Glomerular endothelial cell (primary cell): ENCODE results near the gene ITGB2. TPM values are rescaled to one million over a fixed set of nuclear protein-coding genes. Genes with fewer than 3 reads are reported as not detected.

Source experiments
- DNase-seq: peaks from one replicate; pipeline ENCODE4 v3.0.0-alpha.2; 2011; ENCODE audit warnings: low read depth, low spot score; ENCODE audit errors: extremely low read depth
- total RNA-seq: library from RNA; depleted of rRNA; stranded (reverse); fragments of >200 nt; gene quantifications from 2 replicates; pipeline ENCODE4 v1.2.3, GENCODE V29; 2015

Gene ITGB2
- total RNA-seq, 1 donor from 2014 or later = 0.93 TPM

DNA sequence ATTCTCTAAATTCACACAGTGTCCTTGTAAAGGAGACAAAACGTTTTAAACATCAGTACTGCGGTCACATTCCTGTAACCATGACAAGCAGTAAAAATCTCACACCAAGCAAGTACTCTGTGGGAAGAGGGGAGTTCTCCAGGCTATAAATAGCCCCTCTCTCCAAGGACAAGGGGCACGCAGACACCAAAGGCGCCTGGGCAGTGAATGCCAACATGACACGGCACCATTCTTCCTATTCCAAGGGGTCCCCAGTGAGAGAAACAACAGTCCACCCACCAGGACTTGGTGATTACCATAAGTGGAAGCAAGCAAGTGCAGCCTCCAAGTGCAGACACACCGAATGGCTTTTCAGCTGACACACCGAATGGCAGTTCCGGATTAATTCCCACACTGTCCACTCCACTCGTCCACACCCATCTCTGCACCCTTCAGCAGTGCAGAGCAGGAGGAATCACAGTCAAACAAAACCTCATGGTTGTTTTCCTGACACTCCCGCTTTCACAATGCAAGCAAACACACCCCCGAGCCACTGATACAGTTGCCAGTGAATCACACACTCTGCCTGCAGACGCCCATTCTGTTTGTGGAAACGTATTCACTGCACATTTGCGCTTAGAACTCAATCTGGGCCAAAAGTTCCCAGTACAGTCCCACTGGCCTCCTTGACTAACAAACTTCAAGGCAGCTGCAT is 49.0 kb downstream of the ITGB2 start:
- DNase-seq = no peak

GRCh38 chr21:44870748-44871495 is 49.8 kb downstream of the ITGB2 start:
- no peak for DNase-seq

DNA sequence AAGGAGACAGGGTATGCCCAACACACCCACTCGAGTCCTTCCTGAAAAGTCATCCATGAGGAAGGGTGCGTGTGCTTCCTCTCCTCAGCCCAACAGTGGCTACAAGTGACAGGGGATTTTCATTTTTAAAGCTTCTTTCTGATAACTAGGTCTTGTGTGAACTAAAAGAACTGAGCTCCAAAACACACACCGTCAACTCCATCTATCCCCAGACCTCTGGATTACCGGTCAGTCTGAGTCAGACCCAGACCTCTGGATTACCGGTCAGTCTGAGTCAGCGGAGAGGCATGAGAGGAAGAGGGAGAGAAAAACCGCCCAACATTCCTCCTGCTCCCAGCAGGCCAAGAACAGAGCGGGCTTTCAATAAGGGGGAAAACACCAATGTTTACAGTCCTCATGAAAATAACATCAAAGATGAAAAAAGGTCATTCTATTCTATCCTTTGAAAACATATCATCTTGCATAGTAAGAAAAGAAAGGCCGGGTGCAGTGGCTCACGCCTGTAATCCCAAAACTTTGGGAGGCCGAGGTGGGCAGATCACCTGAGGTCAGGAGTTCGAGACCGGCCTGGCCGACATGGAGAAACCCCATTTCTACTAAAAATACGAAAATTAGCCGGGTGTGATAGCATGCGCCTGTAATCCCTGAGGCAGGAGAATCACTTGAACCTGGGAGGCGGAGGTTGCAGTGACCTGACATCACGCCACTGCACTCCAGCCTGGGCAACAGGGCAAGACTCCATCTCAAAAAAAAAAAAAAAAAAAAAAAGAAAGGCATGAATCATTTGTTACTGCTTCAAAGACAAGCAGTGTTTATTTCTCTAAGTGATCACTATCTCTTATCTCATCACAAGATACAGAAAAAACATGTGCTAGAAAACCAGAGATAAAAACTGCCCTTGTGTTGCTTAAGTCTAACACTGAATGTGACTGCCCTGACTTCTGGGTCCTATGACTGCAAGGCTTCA is 50.6 kb downstream of the ITGB2 start:
- DNase-seq = peak; percentile 81

GRCh38 chr21:44868707-44869106 is 52.0 kb downstream of the ITGB2 start:
- DNase-seq = no peak

DNA sequence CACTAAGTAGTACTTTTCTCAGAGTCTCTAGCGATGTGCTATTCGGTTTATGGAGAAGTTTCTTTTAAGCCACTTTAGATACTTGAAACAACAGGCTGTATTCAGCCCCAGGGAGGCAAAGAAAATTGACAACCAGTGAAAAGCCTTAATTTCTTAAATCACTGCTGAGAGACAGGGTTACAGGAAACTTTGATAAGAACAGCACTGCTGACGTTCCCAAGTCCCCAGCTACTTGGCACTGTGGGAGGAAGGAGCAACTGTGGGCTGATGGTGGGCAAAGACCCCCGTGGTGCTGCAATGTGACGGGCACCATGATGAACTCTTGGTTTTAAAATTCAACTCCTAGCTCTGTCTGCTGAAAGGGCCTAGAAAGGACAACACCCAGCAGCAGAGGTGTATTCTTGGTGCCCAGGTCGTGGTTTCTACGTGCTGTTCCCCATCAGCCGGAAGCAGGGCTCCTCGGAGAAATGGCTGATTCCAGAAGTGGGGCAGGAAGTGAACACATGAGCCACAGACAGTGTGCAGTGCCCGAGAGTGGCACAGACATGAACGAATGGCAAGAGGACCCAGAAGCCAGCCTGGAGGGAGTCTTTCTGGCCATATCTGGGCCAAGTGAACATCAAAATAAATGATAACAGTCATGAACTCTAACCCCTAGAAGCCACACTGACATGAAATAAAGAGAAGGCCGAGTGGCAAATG is 52.5 kb downstream of the ITGB2 start:
- no peak for DNase-seq

DNA sequence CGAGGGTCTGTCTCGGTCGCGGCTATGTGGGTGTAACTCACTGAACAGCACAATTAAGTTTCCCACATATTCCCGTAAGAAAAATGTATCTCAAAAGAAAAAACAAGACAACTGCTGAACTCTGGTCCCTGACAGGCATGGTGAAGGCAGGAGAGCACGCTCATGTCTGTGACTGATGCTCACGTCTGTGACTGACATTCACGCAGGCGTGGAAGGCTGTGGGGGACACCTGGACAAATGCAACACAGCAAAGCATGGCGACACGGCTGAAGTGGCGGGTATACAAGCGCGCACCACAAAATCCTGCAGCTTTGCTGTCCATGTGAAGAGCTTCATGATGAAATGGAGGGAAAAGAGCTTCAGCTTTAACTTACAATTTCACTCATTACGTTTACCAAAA is 53.2 kb downstream of the ITGB2 start:
- DNase-seq = no peak

DNA sequence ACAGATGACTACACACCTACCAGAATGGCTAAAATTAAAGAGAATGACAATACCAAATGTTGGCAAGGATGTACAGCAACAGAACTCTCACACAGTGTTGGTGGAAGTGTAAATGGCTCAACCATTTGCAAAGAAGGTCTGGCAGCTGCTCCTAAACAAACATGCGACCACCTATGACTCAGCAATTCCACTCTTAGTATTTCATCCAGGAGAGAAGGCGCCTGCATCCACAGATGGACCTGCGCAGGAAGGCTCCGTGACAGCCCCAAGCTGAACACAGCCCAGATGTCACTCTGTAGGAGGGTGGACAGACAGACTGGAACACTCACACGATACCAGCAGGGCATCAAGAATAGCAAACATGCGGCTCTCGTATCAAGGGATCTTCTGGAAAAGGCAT is 53.9 kb downstream of the ITGB2 start:
- no peak for DNase-seq

GRCh38 chr21:44865561-44866280 is 55.0 kb downstream of the ITGB2 start:
- DNase-seq = no peak

DNA sequence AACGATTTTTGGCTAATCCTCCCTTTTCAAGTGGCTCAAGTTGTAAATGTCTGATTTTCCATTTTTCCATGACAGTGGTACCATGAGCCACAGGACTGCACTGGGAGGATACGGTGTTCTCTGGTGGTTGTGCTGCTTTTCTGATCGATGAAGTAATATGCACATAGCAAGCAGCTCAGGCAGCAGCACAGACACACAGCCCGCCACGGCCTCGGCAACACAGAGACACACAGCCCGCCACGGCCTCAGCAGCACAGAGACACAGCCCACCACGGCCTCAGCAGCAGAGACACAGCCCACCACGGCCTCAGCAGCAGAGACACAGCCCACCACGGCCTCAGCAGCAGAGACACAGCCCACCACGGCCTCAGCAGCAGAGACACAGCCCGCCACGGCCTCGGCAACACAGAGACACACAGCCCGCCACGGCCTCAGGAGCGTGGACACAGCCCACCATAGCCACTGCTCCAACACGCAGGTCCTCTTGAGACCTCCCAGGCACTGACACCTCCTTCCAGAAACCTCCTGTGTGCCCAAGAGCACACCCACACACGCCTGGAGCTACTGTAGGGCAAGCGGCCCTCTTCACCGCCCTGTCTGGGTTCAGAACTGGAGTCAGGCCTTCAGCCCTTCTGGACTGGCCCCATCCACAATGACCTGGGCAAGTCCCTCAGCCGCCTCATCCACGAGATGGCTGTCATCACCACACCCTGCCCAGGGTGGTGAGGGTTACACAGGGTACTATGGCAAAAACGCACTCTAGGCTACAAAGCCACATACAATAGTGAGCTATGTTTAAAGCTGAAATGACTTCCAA is 57.6 kb downstream of the ITGB2 start:
- DNase-seq = no peak

- DNase-seq = no peak
Observed at GRCh38 chr21:44858791-44859190, 61.9 kb downstream of the ITGB2 start.

DNA sequence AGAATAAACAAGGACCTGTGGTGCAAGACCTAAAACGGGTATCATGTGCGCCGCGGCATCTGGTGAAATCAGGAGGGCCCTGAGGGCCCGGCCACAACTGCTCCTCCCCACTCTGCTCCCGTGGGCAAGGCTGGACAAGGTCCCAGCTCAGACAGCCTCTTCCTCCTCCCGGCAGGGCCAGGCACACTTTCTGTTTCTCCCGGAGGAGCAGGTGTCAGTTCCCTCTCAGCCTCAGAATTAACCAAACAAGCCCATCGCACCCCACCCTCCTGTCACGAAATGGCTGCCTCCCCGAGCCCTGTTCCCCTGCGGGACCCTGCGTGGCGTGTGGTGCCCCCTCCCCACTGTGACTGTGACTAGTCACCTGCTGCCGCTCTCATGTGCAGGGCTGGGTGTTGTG is 62.4 kb downstream of the ITGB2 start:
- DNase-seq = no peak

GRCh38 chr21:44857127-44857892 is 63.4 kb downstream of the ITGB2 start:
- DNase-seq = no peak

- no peak for DNase-seq
Observed at GRCh38 chr21:44856131-44856530, 64.6 kb downstream of the ITGB2 start.

DNA sequence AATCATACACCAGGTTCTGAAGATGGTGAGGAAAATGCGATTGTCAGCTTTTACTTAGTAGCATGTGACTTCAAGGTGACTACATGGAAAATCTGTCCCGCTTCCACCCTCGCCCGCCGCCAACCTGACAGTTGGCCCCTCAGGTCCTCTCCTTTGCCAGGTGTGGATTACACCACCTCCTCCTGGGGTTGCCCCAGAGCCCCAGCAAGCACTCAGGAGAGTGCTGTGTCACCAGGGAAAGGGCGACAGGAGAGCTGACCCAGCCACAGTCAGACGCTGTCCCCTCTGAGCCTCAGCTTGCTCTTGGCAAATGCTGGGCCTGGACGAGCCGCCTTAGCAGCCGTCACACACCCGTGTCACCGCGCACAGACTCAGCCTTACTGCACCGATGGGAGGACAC is 65.1 kb downstream of the ITGB2 start:
- DNase-seq = no peak

GRCh38 chr21:44854664-44855446 is 65.8 kb downstream of the ITGB2 start:
- no peak for DNase-seq

DNA sequence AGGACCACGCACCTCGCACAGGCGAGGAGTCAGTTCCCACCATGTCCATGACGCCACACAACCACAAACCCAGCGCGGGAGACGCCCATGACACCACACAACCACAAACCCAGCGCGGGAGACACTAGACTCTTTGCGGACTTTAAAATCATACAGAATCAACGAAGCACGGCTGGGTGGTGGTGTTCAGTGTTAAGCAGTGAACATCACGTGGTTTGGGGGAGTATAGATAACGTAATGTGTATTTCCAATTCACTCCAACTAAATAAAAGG is 66.4 kb downstream of the ITGB2 start:
- DNase-seq = no peak

DNA sequence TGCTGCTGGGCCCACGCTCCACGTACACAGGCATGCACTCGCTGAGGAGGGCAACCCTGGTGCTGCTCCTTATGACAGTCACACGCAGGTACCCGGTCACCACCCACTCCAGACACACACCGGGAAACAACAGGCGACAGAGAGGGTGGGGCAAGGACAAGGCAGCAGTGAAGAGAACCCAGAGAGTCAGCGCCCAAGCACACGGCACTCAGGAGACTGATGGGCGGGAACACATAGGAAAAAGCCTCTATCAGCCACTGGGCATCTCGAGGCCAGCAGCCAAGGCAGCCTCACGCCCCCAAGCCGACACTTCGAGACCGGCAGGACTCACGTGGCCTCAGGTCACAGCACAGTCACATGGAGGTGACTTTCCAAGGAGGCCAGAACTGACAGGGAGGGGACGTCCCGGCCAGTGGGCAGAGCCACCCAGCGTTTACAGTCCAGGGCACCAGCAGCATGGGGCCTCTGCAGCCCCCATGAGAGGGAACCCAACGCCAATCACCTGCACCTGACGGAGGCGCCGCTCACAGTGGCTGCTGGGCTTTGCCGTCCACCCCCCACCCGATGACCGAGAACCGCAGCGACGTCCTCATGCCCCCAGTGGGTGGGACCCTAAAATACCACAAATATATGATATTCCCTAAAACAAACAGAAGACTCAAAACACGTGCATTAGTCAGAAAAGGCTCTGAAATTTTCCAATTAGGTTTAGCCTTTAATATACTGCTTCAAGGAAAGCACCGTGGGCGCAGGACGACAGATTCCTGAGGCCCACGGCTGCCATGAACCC is 66.9 kb downstream of the ITGB2 start:
- no peak for DNase-seq
